HG03432 (cell line): ENCODE results near the gene EMP3.
A peak's percentile ranks its signal among the peaks of the same experiment; 100 is the strongest.
"Not testable (repeated sequence)": the region's sequence is repeated elsewhere in the genome, so short reads cannot be mapped to it uniquely, and the experiment has no call there.

Source experiments
- ATAC-seq: cut with Tn5 transposase; IDR thresholded peaks from one replicate; pipeline ENCODE4 v1.9.1; 2021; ENCODE audit warnings: mild to moderate bottlenecking, moderate library complexity; ENCODE audit not compliant: unreplicated experiment

Gene EMP3

GRCh38 chr19:48315712-48316111 lies 9.6 kb upstream of the EMP3 start:
- ATAC-seq, result no peak

- not testable (repeated sequence) for ATAC-seq
Observed at GRCh38 chr19:48317708-48317960, 7.7 kb upstream of the EMP3 start.

GRCh38 chr19:48318286-48318987 lies 6.9 kb upstream of the EMP3 start:
- ATAC-seq, result no peak

- no peak for ATAC-seq
Observed at GRCh38 chr19:48319647-48320541, 5.5 kb upstream of the EMP3 start.

- ATAC-seq, result peak; percentile 56
Observed at GRCh38 chr19:48321372-48321621, 4.1 kb upstream of the EMP3 start.

- ATAC-seq, result peak; percentile 68
Observed at GRCh38 chr19:48321622-48322591, 3.4 kb upstream of the EMP3 start.

- ATAC-seq, result no peak
Observed at GRCh38 chr19:48329167-48329891, 4.0 kb downstream of the EMP3 start.

GRCh38 chr19:48330012-48330681 lies 4.8 kb downstream of the EMP3 start:
- peak; percentile 29 for ATAC-seq

- no peak for ATAC-seq
Observed at GRCh38 chr19:48332351-48332661, 7.0 kb downstream of the EMP3 start.

- ATAC-seq, result peak; percentile 54
Observed at GRCh38 chr19:48332662-48333466, 7.5 kb downstream of the EMP3 start.

- peak; percentile 58 for ATAC-seq
Observed at GRCh38 chr19:48333467-48334384, 8.4 kb downstream of the EMP3 start.

GRCh38 chr19:48338253-48338755 lies 13.0 kb downstream of the EMP3 start:
- no peak for ATAC-seq

- no peak for ATAC-seq
Observed at GRCh38 chr19:48338802-48339503, 13.6 kb downstream of the EMP3 start.

GRCh38 chr19:48340995-48341394 lies 15.6 kb downstream of the EMP3 start:
- ATAC-seq, result no peak

- no peak for ATAC-seq
Observed at GRCh38 chr19:48341515-48342413, 16.4 kb downstream of the EMP3 start.

- no peak for ATAC-seq
Observed at GRCh38 chr19:48342414-48342738, 17.0 kb downstream of the EMP3 start.
